Measurements from ENCODE around the gene FAM110A.
"Not testable (repeated sequence)": the region's sequence is repeated elsewhere in the genome, so short reads cannot be mapped to it uniquely, and the experiment has no call there.

Gene FAM110A

GRCh38 chr20:841568-842546 is 8.3 kb downstream of the FAM110A start:
- no peak for DNase-seq (ENCODE audit: low read depth in 2 of 2, low spot score in 1 of 2)

- no peak for DNase-seq (ENCODE audit: low read depth in 2 of 2, low spot score in 1 of 2)
Observed at GRCh38 chr20:842547-842940, 9.0 kb downstream of the FAM110A start.

- DNase-seq (ENCODE audit: low read depth in 2 of 2, low spot score in 1 of 2): no peak
Observed at GRCh38 chr20:843912-844311, 10.4 kb downstream of the FAM110A start.

- DNase-seq (ENCODE audit: low read depth in 2 of 2, low spot score in 1 of 2): peak; percentile 73 to 82
Observed at GRCh38 chr20:844473-845225, 11.1 kb downstream of the FAM110A start.

- DNase-seq (ENCODE audit: low read depth in 2 of 2, low spot score in 1 of 2): no peak
Observed at GRCh38 chr20:845226-845868, 11.8 kb downstream of the FAM110A start.

GRCh38 chr20:845941-846893 is 12.7 kb downstream of the FAM110A start:
- no peak for DNase-seq (ENCODE audit: low read depth in 2 of 2, low spot score in 1 of 2)

GRCh38 chr20:846894-847278 is 13.4 kb downstream of the FAM110A start:
- DNase-seq (ENCODE audit: low read depth in 2 of 2, low spot score in 1 of 2): peak in 1 of 2 donors; percentile 44

GRCh38 chr20:848193-848592 is 14.7 kb downstream of the FAM110A start:
- DNase-seq (ENCODE audit: low read depth in 2 of 2, low spot score in 1 of 2): no peak

GRCh38 chr20:848731-849130 is 15.2 kb downstream of the FAM110A start:
- DNase-seq (ENCODE audit: low read depth in 2 of 2, low spot score in 1 of 2): not testable (repeated sequence)

GRCh38 chr20:853406-853996 is 20.0 kb downstream of the FAM110A start:
- DNase-seq (ENCODE audit: low read depth in 2 of 2, low spot score in 1 of 2): no peak

GRCh38 chr20:854601-855000 is 21.1 kb downstream of the FAM110A start:
- no peak for DNase-seq (ENCODE audit: low read depth in 2 of 2, low spot score in 1 of 2)

GRCh38 chr20:855466-856360 is 22.2 kb downstream of the FAM110A start:
- no peak for DNase-seq (ENCODE audit: low read depth in 2 of 2, low spot score in 1 of 2)

GRCh38 chr20:856361-856775 is 22.9 kb downstream of the FAM110A start:
- DNase-seq (ENCODE audit: low read depth in 2 of 2, low spot score in 1 of 2): no peak

- DNase-seq (ENCODE audit: low read depth in 2 of 2, low spot score in 1 of 2): no peak
Observed at GRCh38 chr20:858011-858410, 24.5 kb downstream of the FAM110A start.

GRCh38 chr20:859751-860231 is 26.3 kb downstream of the FAM110A start:
- DNase-seq (ENCODE audit: low read depth in 2 of 2, low spot score in 1 of 2): no peak

GRCh38 chr20:860891-861290 is 27.4 kb downstream of the FAM110A start:
- DNase-seq (ENCODE audit: low read depth in 2 of 2, low spot score in 1 of 2): no peak

- no peak for DNase-seq (ENCODE audit: low read depth in 2 of 2, low spot score in 1 of 2)
Observed at GRCh38 chr20:865440-865839, 31.9 kb downstream of the FAM110A start.

GRCh38 chr20:868279-868678 is 34.8 kb downstream of the FAM110A start:
- no peak for DNase-seq (ENCODE audit: low read depth in 2 of 2, low spot score in 1 of 2)

- no peak for DNase-seq (ENCODE audit: low read depth in 2 of 2, low spot score in 1 of 2)
Observed at GRCh38 chr20:869606-870005, 36.1 kb downstream of the FAM110A start.

Measured in stimulated activated CD8-positive, alpha-beta memory T cell treated with anti-CD3 and anti-CD28 coated beads, Interleukin-4, amount 100 ng/mL, for 1 hour (primary cell).